ENCODE measurements around the gene BFSP1. TPM values are rescaled to one million over a fixed set of nuclear protein-coding genes. Genes with fewer than 3 reads are reported as not detected.

The BFSP1 gene
- total and polyA plus RNA-seq, 2 experiments from 2014 or later = 2.7 to 4.9 TPM

DNA sequence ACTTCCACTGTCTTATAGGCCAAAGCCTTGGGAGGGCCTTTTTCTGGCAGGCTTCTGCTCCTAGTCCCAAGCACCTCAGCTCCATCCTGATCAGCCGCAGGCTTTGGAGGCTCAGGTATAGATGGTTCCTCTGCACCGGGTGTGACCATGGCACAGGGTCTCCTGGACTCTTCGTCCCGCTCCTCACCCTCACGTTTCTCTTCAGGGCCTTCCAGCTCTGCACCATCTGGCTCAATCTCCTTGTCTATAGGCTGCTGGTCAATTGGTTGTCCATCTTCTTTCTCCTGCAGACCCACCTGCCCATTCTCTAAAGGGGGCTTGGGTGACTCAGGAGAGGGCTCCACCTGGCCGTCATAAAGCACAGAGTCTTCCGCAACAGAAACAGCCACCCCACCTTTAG lies 37.0 kb downstream of the BFSP1 start:
- no peaks in the 10 kb centered on the region for H3K9me2 ChIP-seq (ENCODE audit: insufficient read depth)
- H3K36me3 ChIP-seq (ENCODE audit: insufficient read depth) = no peaks in the 10 kb centered on the region
- no peak for TF ChIP-seq NANOG (IDR thresholded peaks at IDR 0.05; ENCODE audit: borderline replicate concordance)
- TF ChIP-seq, protein P1, sequence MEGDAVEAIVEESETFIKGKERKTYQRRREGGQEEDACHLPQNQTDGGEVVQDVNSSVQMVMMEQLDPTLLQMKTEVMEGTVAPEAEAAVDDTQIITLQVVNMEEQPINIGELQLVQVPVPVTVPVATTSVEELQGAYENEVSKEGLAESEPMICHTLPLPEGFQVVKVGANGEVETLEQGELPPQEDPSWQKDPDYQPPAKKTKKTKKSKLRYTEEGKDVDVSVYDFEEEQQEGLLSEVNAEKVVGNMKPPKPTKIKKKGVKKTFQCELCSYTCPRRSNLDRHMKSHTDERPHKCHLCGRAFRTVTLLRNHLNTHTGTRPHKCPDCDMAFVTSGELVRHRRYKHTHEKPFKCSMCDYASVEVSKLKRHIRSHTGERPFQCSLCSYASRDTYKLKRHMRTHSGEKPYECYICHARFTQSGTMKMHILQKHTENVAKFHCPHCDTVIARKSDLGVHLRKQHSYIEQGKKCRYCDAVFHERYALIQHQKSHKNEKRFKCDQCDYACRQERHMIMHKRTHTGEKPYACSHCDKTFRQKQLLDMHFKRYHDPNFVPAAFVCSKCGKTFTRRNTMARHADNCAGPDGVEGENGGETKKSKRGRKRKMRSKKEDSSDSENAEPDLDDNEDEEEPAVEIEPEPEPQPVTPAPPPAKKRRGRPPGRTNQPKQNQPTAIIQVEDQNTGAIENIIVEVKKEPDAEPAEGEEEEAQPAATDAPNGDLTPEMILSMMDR (conservative IDR thresholded peaks at IDR 0.05; ENCODE audit: low read depth in 2 of 2) = no peak
- no peak for TF ChIP-seq POLR2AphosphoS5 (IDR thresholded peaks at IDR 0.05; ENCODE audit: low read depth)
- no peak for TF ChIP-seq EZH2phosphoT487 (IDR thresholded peaks at IDR 0.05; ENCODE audit: unreplicated experiment)
- TF ChIP-seq, protein P2, sequence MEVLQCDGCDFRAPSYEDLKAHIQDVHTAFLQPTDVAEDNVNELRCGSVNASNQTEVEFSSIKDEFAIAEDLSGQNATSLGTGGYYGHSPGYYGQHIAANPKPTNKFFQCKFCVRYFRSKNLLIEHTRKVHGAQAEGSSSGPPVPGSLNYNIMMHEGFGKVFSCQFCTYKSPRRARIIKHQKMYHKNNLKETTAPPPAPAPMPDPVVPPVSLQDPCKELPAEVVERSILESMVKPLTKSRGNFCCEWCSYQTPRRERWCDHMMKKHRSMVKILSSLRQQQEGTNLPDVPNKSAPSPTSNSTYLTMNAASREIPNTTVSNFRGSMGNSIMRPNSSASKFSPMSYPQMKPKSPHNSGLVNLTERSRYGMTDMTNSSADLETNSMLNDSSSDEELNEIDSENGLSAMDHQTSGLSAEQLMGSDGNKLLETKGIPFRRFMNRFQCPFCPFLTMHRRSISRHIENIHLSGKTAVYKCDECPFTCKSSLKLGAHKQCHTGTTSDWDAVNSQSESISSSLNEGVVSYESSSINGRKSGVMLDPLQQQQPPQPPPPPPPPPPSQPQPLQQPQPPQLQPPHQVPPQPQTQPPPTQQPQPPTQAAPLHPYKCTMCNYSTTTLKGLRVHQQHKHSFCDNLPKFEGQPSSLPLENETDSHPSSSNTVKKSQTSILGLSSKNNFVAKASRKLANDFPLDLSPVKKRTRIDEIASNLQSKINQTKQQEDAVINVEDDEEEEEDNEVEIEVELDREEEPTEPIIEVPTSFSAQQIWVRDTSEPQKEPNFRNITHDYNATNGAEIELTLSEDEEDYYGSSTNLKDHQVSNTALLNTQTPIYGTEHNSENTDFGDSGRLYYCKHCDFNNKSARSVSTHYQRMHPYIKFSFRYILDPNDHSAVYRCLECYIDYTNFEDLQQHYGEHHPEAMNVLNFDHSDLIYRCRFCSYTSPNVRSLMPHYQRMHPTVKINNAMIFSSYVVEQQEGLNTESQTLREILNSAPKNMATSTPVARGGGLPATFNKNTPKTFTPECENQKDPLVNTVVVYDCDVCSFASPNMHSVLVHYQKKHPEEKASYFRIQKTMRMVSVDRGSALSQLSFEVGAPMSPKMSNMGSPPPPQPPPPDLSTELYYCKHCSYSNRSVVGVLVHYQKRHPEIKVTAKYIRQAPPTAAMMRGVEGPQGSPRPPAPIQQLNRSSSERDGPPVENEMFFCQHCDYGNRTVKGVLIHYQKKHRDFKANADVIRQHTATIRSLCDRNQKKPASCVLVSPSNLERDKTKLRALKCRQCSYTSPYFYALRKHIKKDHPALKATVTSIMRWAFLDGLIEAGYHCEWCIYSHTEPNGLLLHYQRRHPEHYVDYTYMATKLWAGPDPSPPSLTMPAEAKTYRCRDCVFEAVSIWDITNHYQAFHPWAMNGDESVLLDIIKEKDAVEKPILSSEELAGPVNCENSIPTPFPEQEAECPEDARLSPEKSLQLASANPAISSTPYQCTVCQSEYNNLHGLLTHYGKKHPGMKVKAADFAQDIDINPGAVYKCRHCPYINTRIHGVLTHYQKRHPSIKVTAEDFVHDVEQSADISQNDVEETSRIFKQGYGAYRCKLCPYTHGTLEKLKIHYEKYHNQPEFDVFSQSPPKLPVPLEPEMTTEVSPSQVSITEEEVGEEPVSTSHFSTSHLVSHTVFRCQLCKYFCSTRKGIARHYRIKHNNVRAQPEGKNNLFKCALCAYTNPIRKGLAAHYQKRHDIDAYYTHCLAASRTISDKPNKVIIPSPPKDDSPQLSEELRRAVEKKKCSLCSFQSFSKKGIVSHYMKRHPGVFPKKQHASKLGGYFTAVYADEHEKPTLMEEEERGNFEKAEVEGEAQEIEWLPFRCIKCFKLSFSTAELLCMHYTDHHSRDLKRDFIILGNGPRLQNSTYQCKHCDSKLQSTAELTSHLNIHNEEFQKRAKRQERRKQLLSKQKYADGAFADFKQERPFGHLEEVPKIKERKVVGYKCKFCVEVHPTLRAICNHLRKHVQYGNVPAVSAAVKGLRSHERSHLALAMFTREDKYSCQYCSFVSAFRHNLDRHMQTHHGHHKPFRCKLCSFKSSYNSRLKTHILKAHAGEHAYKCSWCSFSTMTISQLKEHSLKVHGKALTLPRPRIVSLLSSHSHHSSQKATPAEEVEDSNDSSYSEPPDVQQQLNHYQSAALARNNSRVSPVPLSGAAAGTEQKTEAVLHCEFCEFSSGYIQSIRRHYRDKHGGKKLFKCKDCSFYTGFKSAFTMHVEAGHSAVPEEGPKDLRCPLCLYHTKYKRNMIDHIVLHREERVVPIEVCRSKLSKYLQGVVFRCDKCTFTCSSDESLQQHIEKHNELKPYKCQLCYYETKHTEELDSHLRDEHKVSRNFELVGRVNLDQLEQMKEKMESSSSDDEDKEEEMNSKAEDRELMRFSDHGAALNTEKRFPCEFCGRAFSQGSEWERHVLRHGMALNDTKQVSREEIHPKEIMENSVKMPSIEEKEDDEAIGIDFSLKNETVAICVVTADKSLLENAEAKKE (CRISPR knock-in tag; IDR thresholded peaks at IDR 0.05) = no peak
- no peak for TF ChIP-seq ZNF331 (CRISPR knock-in tag; IDR thresholded peaks at IDR 0.05; ENCODE audit: low read depth)
- no peak for TF ChIP-seq JUNB (IDR thresholded peaks at IDR 0.05; ENCODE audit: unreplicated experiment)
- TF ChIP-seq ZNF114 (CRISPR knock-in tag; IDR thresholded peaks at IDR 0.05) = no peak
- TF ChIP-seq, protein P3, sequence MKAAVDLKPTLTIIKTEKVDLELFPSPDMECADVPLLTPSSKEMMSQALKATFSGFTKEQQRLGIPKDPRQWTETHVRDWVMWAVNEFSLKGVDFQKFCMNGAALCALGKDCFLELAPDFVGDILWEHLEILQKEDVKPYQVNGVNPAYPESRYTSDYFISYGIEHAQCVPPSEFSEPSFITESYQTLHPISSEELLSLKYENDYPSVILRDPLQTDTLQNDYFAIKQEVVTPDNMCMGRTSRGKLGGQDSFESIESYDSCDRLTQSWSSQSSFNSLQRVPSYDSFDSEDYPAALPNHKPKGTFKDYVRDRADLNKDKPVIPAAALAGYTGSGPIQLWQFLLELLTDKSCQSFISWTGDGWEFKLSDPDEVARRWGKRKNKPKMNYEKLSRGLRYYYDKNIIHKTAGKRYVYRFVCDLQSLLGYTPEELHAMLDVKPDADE (IDR thresholded peaks at IDR 0.05) = no peak
- no peak for TF ChIP-seq CREB1 (CRISPR knock-in tag; IDR thresholded peaks at IDR 0.05; ENCODE audit: low read depth)
- TF ChIP-seq, protein P4, sequence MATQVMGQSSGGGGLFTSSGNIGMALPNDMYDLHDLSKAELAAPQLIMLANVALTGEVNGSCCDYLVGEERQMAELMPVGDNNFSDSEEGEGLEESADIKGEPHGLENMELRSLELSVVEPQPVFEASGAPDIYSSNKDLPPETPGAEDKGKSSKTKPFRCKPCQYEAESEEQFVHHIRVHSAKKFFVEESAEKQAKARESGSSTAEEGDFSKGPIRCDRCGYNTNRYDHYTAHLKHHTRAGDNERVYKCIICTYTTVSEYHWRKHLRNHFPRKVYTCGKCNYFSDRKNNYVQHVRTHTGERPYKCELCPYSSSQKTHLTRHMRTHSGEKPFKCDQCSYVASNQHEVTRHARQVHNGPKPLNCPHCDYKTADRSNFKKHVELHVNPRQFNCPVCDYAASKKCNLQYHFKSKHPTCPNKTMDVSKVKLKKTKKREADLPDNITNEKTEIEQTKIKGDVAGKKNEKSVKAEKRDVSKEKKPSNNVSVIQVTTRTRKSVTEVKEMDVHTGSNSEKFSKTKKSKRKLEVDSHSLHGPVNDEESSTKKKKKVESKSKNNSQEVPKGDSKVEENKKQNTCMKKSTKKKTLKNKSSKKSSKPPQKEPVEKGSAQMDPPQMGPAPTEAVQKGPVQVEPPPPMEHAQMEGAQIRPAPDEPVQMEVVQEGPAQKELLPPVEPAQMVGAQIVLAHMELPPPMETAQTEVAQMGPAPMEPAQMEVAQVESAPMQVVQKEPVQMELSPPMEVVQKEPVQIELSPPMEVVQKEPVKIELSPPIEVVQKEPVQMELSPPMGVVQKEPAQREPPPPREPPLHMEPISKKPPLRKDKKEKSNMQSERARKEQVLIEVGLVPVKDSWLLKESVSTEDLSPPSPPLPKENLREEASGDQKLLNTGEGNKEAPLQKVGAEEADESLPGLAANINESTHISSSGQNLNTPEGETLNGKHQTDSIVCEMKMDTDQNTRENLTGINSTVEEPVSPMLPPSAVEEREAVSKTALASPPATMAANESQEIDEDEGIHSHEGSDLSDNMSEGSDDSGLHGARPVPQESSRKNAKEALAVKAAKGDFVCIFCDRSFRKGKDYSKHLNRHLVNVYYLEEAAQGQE (IDR thresholded peaks at IDR 0.05; ENCODE audit: unreplicated experiment) = no peak
- no peak for TF ChIP-seq STAT1 (IDR thresholded peaks at IDR 0.05; ENCODE audit: unreplicated experiment)
- TF ChIP-seq EZH2 (IDR thresholded peaks at IDR 0.05; ENCODE audit: low read depth, unreplicated experiment) = no peak
- no peaks in the 10 kb centered on the region for H3F3A ChIP-seq (replicated peaks; ENCODE audit: low read depth)
- no peak for ATAC-seq
- H3K9me3 Mint-ChIP-seq = no peaks in the 10 kb centered on the region
- H3K4me1 ChIP-seq (ENCODE audit: insufficient read depth) = no peaks in the 10 kb centered on the region
- no peak overlapping the region for H3K27ac ChIP-seq (ENCODE audit: low read depth)
- no peak overlapping the region for H3K27ac Mint-ChIP-seq
- no peak overlapping the region for H3K4me3 ChIP-seq
- no peak overlapping the region for H3K4me2 ChIP-seq
- no peaks in the 10 kb centered on the region for H3K4me1 Mint-ChIP-seq
- H3K4me3 Mint-ChIP-seq = no peak overlapping the region
- no peak for DNase-seq (ENCODE audit: low spot score)
- H2AFZ ChIP-seq = no peak overlapping the region
- no peaks in the 10 kb centered on the region for H4K20me1 ChIP-seq (replicated peaks; ENCODE audit: insufficient read depth)
- no peaks in the 10 kb centered on the region for H3K79me2 ChIP-seq (replicated peaks; ENCODE audit: insufficient read depth)
- peaks cover 5% of the 10 kb centered on the region for H3K27me3 Mint-ChIP-seq (ENCODE audit: insufficient read depth, low read depth, poor library complexity)
- H3K36me3 Mint-ChIP-seq (ENCODE audit: low read depth) = peaks cover 3% of the 10 kb centered on the region; the same call in 1 of the 3 replicates
- H3K27me3 ChIP-seq (ENCODE audit: insufficient read depth) = no peaks in the 10 kb centered on the region
